ENCODE data around the gene UBL4B.

The UBL4B gene

DNA sequence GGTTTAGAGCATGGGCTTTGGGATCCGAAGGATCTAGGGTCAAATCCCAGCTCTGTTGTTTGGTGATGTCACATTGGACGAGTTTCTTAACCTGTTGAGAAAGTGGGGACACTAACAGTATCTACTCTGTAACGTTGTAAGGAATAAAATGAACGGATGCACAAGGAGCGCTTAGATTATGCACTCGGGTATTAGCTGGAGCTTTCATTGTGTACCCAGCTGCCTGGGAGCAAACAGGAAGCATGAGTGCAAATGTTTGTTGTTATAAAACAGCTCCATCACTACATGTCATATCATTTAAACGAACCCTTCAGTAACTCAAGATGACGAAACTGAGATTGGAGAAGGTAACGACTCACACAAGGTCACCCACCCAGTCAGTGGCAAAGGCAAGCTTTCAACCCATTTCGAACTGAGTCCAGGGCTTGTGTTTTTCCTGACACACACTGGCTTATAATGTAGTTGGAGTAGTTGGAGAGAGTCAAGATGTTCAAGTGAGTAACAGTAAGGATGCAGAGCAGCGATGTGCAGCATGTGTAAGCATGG is 21.9 kb downstream of the UBL4B start:
- no peak overlapping the region for H3K4me3 ChIP-seq (ENCODE audit: low read length)
- H3K36me3 ChIP-seq (ENCODE audit: insufficient read depth, low read length) = no peaks in the 10 kb centered on the region
- H3K4me1 ChIP-seq (ENCODE audit: insufficient read depth, low read length) = peaks cover 18% of the 10 kb centered on the region
- H2AFZ ChIP-seq (ENCODE audit: low read depth, low read length) = no peak overlapping the region
- H3K9me3 ChIP-seq (ENCODE audit: low read length) = no peaks in the 10 kb centered on the region
- peaks cover 17% of the 10 kb centered on the region for H3K27me3 ChIP-seq (ENCODE audit: insufficient read depth, low read length)

DNA sequence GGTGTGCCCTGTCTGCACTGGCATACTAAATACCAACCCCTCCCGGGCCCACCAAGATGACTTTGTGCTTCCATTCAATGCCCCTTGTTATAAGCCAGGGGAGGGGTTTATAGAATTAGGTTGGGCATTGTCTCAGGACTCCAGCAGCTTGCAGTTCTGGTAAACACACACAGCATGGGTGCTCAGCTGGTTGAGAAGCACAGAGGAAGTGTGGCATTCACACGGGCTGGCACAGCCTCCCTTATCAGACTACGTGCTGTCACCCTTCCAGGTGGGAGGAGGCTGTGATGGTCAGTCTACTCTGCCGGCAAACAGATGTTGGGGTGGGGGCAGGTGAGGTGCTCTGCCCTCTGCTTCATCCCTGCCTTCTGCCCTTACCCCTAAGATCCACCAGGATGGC is 23.0 kb downstream of the UBL4B start:
- peaks cover 8% of the 10 kb centered on the region for H3K27me3 ChIP-seq (ENCODE audit: insufficient read depth, low read length)
- H2AFZ ChIP-seq (ENCODE audit: low read depth, low read length) = no peak overlapping the region
- H3K36me3 ChIP-seq (ENCODE audit: insufficient read depth, low read length) = no peaks in the 10 kb centered on the region
- H3K4me1 ChIP-seq (ENCODE audit: insufficient read depth, low read length) = peaks cover 18% of the 10 kb centered on the region
- no peaks in the 10 kb centered on the region for H3K9me3 ChIP-seq (ENCODE audit: low read length)
- H3K4me3 ChIP-seq (ENCODE audit: low read length) = no peak overlapping the region

DNA sequence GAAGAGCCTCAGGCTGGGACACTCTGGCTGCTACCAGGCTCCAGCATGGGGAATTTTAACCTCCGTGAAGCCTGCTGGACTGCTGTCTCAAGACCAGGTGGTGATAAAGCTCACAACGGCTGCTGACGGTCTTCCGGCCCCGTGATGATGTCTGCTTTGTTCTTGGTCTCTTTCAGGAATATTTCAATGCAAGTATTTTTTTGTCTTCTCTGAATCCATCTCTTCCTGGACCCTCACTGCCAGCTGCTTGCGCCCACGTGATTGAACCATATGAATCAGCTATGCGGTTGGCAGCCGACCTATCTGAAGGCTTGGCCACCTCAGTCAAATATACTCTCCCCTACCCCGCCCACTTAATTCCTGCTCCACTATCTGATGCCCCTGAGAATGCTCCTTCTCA is 23.4 kb downstream of the UBL4B start:
- Histone ChIP-seq H3K36me3 (ENCODE audit: insufficient read depth, low read length) (no peaks in the 10 kb centered on the region), H3K4me1 (ENCODE audit: insufficient read depth, low read length) (peaks cover 18% of the 10 kb centered on the region), H2AFZ (ENCODE audit: low read depth, low read length) (no peak overlapping the region), H3K9me3 (ENCODE audit: low read length) (no peaks in the 10 kb centered on the region), H3K4me3 (ENCODE audit: low read length) (no peak overlapping the region), H3K27me3 (ENCODE audit: insufficient read depth, low read length) (peaks cover 7% of the 10 kb centered on the region)

DNA sequence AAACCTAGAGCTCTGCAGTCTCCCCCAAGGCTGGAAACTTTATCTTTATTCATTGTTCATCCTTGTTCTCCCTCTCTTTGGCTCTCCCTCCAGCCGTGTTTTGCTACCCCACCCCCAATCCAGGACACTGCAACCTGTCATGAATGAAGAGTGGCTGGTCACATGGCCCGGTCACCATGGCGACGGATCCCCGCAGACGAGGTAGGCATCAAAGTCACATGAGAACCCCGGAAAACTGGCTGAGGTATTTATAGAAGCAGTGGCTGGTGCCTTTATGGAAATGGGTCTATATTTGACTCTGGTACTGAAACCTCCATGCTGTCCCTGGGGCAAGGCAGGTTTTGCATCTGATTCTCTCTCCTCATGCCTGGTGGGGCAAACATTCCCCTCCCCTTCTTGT is 24.7 kb downstream of the UBL4B start:
- Histone ChIP-seq H3K27me3 (ENCODE audit: insufficient read depth, low read length) (peaks cover under 1% of the 10 kb centered on the region), H3K4me3 (ENCODE audit: low read length) (peak overlapping the region; percentile 12)

DNA sequence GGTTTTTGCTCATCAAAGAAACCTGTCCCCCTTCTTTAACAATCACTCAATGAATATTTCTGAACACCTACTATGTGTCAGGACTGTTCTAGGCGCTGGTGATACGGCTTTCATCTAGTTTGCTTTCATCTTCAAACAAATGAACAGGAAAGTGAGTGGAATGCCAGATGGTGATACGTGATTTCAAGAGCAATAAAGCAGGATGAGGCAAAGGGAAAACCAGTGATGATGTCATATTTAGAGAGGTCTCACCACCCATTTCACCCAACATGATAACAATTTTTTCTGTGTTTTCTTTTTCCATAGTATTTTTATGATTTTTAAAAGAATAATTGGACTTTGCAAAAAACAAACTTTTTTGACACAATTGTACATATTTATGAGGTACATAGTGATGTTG is 26.7 kb downstream of the UBL4B start:
- Histone ChIP-seq H3K9me3 (ENCODE audit: low read length) (no peaks in the 10 kb centered on the region), H3K27me3 (ENCODE audit: insufficient read depth, low read length) (peaks cover 9% of the 10 kb centered on the region), H3K4me3 (ENCODE audit: low read length) (no peak overlapping the region), H2AFZ (ENCODE audit: low read depth, low read length) (no peak overlapping the region), H3K4me1 (ENCODE audit: insufficient read depth, low read length) (peaks cover 18% of the 10 kb centered on the region), H3K36me3 (ENCODE audit: insufficient read depth, low read length) (no peaks in the 10 kb centered on the region)

More for the DNA sequence above, 24.7 kb downstream of the UBL4B start:
- H3K4me1 ChIP-seq (ENCODE audit: insufficient read depth, low read length) = peaks cover 18% of the 10 kb centered on the region
- H3K36me3 ChIP-seq (ENCODE audit: insufficient read depth, low read length) = no peaks in the 10 kb centered on the region
- peak overlapping the region; percentile 73 for H2AFZ ChIP-seq (ENCODE audit: low read depth, low read length)
- H3K9me3 ChIP-seq (ENCODE audit: low read length) = no peaks in the 10 kb centered on the region

DNA sequence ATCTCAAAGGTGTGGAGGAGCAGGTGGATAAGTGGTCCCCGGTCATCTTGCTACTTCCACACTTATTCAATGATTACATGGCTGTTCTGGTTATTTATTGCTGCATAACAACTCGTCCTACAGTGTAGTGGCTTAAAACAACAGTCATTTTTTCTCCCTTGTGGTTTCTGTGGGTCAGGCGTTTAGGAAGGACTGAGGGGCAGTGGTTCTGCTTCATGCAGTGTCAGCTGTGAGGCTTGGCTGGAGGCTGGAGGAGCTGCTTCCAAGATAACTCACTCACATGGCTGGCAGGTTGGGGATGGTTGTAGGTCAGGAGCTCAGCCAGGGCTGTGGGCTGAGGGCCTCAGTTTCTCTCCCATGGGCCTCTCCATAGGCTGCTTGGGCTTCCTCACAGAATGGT is 32.1 kb downstream of the UBL4B start:
- Histone ChIP-seq H2AFZ (ENCODE audit: low read depth, low read length) (no peak overlapping the region), H3K27me3 (ENCODE audit: insufficient read depth, low read length) (peaks cover 52% of the 10 kb centered on the region), H3K9me3 (ENCODE audit: low read length) (no peaks in the 10 kb centered on the region)

DNA sequence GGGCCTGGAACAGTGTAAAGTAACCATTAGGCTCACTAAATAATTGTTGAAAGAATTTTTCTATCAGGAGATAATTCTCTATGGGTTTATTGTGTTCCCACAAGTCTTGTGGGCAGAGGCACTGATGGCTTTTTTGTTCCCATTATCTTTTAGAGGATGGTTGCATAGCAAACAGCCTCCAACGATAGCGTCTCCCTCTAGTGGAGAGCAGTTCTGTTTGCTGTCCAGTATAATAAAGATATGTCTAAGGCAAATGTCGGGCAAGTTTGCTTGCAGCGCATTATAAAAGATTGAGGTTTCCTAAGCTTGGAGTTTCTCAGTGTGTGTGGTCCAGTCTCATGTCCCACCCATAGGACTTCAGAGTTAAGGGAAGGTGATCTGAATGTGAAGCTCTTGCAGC is 36.7 kb downstream of the UBL4B start:
- Histone ChIP-seq H3K36me3 (ENCODE audit: insufficient read depth, low read length) (no peaks in the 10 kb centered on the region), H3K9me3 (ENCODE audit: low read length) (no peaks in the 10 kb centered on the region), H3K4me1 (ENCODE audit: insufficient read depth, low read length) (peaks cover 4% of the 10 kb centered on the region), H3K4me3 (ENCODE audit: low read length) (no peak overlapping the region), H3K27me3 (ENCODE audit: insufficient read depth, low read length) (peaks cover 86% of the 10 kb centered on the region), H2AFZ (ENCODE audit: low read depth, low read length) (no peak overlapping the region)

More for the DNA sequence above, 32.1 kb downstream of the UBL4B start:
- H3K4me1 ChIP-seq (ENCODE audit: insufficient read depth, low read length) = no peaks in the 10 kb centered on the region
- H3K36me3 ChIP-seq (ENCODE audit: insufficient read depth, low read length) = no peaks in the 10 kb centered on the region
- no peak overlapping the region for H3K4me3 ChIP-seq (ENCODE audit: low read length)

DNA sequence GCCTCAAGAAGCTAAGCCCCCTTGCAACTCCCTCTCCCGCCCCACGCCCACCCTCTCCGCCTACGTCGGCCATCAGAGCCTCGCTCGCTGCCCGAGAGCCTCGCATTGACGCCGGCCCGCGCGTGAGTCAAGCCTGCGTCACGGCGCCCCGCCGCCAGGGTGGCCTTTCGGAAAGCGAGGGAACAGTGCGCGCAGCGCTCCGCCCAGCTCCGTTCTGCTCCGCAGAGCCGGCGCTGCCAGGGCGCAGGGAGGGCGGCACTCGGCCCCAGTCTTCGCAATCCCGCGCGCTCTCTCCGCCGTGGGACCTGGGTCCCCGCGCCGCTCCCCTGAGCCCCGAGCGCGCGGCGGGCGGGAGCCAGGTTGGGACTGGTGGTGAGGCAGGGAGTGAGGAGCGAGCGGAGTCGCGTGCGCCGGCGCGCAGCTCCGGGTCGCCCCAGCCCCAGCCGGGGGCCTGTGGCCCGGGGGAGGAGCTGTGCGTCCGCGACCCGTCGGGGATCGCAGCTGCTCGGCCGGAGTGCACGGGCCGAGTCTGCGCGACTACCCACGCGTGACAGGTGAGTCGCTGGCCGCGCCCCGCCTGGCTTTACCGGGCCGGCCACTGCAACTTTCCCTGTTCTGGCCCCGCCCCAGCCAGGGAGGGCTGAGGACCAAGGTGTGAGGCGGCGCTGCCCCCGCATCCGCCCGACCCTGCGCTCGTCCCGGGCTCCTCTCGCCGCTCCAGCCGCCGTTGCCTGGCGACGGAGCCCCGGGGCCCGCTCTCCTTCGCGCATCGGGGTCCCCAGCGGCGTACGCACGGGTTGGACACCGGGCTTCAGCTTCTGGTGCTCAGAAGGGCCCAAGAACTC is 38.3 kb downstream of the UBL4B start, which contains the start of gene SLC6A17:
SLC6A17 (plus strand) TSS at position 165 of the 845 bp plus-strand sequence. CDS start 16,436 bp downstream, outside the sequence.
- peaks cover 84% of the 10 kb centered on the region for H3K27me3 ChIP-seq (ENCODE audit: insufficient read depth, low read length)
- peak within 1 kb of the TSS; percentile 22 for H3K4me3 ChIP-seq (ENCODE audit: low read length)

DNA sequence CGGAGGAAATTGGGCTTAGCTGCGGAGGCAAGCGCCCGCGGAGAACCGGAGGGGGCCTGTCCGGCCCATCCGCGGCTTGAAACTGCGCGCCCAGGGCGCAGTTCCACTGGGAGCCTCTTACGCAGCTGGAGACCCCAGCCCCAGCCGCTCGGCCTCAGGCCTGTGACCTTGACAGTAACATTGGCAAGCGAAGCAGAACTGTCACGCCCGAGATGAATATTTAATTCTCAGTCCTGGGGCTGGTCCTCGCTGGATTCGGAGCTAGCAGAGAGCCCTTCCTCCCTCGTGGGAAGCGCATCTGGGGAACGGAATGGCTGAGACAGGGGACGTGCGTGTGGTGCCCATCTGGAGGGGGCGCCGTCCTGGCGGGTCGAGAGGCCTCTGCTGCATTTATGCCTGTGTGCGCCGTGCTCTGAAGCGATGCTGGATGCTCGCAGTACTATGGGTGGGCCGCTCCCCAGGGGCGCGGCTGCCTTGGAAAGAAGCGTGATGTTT is 39.0 kb downstream of the UBL4B start:
- H3K36me3 ChIP-seq (ENCODE audit: insufficient read depth, low read length) = no peaks in the 10 kb centered on the region
- H3K27me3 ChIP-seq (ENCODE audit: insufficient read depth, low read length) = peaks cover 84% of the 10 kb centered on the region
- no peak overlapping the region for H2AFZ ChIP-seq (ENCODE audit: low read depth, low read length)
- H3K4me1 ChIP-seq (ENCODE audit: insufficient read depth, low read length) = peaks cover 4% of the 10 kb centered on the region
- no peak overlapping the region for H3K4me3 ChIP-seq (ENCODE audit: low read length)
- no peaks in the 10 kb centered on the region for H3K9me3 ChIP-seq (ENCODE audit: low read length)

More for the DNA sequence above, 38.3 kb downstream of the UBL4B start, which contains the start of gene SLC6A17:
- H3K9me3 ChIP-seq (ENCODE audit: low read length) = no peaks in the 10 kb centered on the region
- H3K36me3 ChIP-seq (ENCODE audit: insufficient read depth, low read length) = no peaks in the 10 kb centered on the region
- H2AFZ ChIP-seq (ENCODE audit: low read depth, low read length) = no peak within 1 kb of the TSS
- H3K4me1 ChIP-seq (ENCODE audit: insufficient read depth, low read length) = peaks cover 4% of the 10 kb centered on the region

DNA sequence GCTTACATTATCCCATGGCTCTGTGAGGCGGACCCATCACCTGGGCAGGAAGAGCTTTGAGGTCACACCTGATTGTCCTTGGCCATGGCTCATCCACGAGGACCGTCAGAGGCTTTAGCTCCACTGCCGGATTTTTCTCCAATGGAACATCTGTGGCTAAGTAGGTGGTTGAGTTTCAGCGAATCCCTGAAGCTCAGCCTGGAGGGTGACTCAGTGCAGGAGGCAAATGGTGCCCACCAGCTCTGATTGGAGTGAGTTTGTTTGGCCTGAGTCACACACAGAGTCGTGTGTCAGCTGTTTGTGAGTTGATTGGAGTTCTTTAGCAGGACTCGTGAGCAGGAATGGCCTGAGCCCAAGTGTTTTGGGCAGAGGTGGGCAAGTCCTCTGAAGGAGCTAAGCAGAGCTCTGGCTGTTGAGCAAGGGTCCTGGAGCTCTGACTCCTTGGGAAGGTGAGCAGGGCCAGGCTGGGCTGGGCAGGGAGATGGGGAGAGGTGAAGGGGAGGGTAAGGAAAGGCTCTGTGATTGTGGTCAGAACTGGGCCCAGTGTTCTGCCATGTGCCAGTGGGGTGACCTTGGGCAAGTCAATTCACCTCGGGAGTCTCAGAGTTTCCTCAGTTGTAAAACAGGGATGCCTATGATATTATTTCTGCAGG is 40.0 kb downstream of the UBL4B start:
- Histone ChIP-seq H3K9me3 (ENCODE audit: low read length) (no peaks in the 10 kb centered on the region), H3K27me3 (ENCODE audit: insufficient read depth, low read length) (peaks cover 78% of the 10 kb centered on the region), H3K4me3 (ENCODE audit: low read length) (no peak overlapping the region), H3K36me3 (ENCODE audit: insufficient read depth, low read length) (no peaks in the 10 kb centered on the region), H2AFZ (ENCODE audit: low read depth, low read length) (no peak overlapping the region), H3K4me1 (ENCODE audit: insufficient read depth, low read length) (peaks cover 4% of the 10 kb centered on the region)

DNA sequence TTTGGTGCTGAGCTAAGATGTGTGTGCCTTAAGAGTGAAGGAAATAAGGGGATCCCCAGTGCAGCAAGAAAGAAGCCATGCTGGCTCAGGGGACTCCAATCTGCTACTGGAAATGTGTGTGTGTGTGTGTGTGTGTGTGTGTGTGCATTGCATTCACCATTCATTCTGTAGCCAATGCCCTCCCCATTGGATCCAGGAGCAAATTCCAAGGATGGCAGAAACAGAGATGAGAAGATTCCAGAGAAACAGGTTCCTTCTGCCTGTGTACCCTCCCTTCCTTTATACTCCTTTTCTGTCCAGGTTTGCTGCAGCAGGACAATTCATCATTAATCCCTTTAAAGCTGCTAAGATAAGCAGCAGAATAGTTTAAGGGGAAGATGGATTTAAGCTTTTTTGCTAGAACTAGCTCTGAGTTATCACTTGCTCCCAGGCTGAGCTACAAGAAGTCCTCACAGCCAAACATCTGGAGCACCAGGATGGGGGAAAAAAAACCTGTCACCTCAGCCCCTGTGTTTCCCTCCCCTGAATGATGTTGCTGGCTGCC is 41.2 kb downstream of the UBL4B start:
- no peak overlapping the region for H3K4me3 ChIP-seq (ENCODE audit: low read length)
- peaks cover 70% of the 10 kb centered on the region for H3K27me3 ChIP-seq (ENCODE audit: insufficient read depth, low read length)
- H3K9me3 ChIP-seq (ENCODE audit: low read length) = no peaks in the 10 kb centered on the region
- H3K4me1 ChIP-seq (ENCODE audit: insufficient read depth, low read length) = peaks cover 4% of the 10 kb centered on the region
- H3K36me3 ChIP-seq (ENCODE audit: insufficient read depth, low read length) = no peaks in the 10 kb centered on the region
- no peak overlapping the region for H2AFZ ChIP-seq (ENCODE audit: low read depth, low read length)

DNA sequence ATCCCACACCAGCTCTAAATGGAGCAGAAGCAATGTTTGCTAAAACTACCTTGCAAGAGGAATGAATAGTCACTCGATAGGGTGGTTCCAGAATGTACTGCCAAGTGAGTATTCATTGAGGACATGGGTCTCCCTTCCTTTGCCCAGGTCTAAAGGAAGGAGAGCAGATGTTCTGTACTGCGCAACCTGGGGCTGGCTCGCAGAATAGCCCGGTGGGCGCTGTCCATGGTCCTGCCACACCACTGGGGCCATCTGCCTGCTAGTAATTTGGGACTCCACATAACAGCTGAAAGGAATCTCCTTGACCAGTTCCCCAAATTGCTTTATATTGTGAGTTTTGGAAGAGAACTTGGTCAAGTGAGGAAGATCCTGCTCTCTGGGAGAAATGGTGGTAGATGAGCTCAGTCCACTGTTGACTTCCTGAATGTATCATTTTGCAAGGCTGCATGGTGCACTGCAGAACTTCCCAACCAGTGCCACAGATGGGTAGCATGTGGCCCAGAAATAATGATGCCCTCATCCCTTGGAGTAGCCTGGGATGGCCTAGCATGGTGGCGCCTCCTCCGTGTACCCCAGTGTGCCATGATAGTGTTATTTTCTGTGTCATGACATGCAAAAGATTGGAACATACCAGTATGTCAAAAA is 43.8 kb downstream of the UBL4B start:
- Histone ChIP-seq H3K9me3 (ENCODE audit: low read length) (no peaks in the 10 kb centered on the region), H3K36me3 (ENCODE audit: insufficient read depth, low read length) (no peaks in the 10 kb centered on the region), H3K27me3 (ENCODE audit: insufficient read depth, low read length) (peaks cover 58% of the 10 kb centered on the region), H2AFZ (ENCODE audit: low read depth, low read length) (no peak overlapping the region), H3K4me1 (ENCODE audit: insufficient read depth, low read length) (peaks cover 4% of the 10 kb centered on the region), H3K4me3 (ENCODE audit: low read length) (no peak overlapping the region)
